NOMO-1 (cell line): ENCODE data around the gene REEP3.
"Not testable (repeated sequence)": the region's sequence is repeated elsewhere in the genome, so short reads cannot be mapped to it uniquely, and the experiment has no call there.

Experiments used
- DNase-seq, 2 experiments: peaks; one replicate each; lab custom pipeline; 2025; ENCODE audit not compliant: unreplicated experiment in 2 of 2; lab: John Stamatoyannopoulos, UW

Gene REEP3

GRCh38 chr10:63657761-63658160 lies 136.6 kb downstream of the REEP3 start:
- DNase-seq, result no peak

DNA sequence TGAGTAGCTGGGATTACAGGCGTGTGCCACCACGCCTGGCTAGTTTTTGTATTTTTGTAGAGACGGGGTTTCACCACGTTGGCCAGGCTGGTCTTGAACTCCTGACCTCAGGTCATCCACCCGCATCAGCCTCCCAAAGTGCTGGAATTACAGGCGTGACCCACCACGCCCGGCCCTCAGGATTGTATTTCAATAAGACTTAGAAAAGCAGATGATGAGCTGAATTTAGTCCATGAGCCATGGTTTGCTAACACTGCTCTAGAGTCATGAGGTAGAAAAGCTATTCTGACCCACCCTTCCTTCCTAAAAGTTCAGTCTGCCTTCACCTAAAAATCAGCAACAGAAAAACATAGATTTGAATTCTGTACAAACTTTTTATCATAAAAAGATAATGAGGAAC lies 139.7 kb downstream of the REEP3 start:
- DNase-seq, result not testable (repeated sequence)

- DNase-seq, result no peak
These were observed 140.1 kb downstream of the REEP3 start for GRCh38 chr10:63661347-63661746.

DNA sequence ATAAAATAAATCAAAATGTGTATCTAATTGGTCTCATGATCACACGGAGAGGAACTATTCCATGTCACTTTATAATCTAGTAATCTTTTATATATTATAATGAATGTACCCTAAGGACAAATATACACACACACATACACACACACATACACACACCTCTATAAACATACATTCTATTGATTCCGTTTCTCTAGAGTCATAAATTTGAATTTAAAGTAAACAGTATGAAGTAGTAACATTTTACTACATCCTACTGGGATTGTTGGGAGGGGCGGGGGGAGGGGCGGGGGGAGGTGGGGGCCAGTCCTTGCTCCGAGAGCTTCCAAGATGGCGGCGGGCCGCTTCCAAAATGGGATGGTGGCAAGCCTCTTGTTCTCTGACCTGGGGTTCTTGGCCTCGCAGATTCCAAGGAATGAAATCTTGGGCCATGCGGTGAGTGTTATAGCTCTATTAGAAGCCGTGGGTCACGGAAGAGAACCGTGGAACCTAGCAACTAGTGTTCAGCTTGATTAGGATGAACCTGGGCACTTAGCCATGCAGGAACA lies 143.2 kb downstream of the REEP3 start:
- DNase-seq, result no peak

DNA sequence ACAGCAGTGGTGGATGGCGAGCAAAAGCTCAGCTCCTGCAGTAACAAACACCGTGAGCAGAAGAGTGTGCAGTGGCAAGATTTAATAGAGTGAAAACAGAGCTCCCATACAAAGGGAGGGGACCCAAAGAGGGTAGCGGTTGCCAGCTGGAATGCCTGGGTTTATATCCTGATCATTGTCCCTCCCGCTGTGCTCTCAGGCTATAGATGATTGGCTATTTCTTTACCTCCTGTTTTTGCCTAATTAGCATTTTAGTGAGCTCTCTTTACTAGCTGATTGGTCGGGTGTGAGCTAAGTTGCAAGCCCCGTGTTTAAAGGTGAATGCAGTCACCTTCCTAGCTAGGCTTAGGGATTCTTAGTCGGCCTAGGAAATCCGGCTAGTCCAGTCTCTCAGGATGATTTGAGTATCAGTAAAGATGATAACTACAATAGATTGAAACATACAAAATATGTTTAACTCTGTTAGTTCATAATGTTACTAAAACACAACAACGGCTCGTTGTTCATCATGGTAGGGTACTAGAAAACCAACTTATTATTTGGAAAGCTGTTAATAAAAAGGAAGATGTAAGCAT lies 143.9 kb downstream of the REEP3 start:
- not testable (repeated sequence) for DNase-seq

DNA sequence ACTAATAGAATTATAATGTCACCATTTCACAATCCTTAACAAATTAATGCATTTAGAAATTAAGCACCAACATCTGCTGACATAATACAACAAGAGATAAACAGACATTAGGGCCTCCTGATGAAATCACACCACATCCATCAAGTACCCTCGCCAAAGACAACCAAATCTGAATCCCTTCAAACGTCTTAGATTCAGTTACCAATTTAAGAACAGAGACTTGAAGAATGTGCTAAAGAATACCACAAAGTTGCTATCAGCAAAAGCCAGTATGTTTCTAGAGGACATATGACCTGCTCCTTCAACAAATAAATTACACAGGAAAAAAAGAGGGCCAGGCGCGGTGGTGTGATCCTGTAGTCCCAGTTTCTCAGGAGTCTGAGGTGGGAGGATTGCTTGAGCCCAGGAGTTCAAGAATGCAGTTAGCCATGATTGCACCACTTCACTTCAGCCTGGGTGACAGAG lies 144.5 kb downstream of the REEP3 start:
- DNase-seq, result no peak

GRCh38 chr10:63666836-63667383 lies 145.7 kb downstream of the REEP3 start:
- DNase-seq, result no peak

DNA sequence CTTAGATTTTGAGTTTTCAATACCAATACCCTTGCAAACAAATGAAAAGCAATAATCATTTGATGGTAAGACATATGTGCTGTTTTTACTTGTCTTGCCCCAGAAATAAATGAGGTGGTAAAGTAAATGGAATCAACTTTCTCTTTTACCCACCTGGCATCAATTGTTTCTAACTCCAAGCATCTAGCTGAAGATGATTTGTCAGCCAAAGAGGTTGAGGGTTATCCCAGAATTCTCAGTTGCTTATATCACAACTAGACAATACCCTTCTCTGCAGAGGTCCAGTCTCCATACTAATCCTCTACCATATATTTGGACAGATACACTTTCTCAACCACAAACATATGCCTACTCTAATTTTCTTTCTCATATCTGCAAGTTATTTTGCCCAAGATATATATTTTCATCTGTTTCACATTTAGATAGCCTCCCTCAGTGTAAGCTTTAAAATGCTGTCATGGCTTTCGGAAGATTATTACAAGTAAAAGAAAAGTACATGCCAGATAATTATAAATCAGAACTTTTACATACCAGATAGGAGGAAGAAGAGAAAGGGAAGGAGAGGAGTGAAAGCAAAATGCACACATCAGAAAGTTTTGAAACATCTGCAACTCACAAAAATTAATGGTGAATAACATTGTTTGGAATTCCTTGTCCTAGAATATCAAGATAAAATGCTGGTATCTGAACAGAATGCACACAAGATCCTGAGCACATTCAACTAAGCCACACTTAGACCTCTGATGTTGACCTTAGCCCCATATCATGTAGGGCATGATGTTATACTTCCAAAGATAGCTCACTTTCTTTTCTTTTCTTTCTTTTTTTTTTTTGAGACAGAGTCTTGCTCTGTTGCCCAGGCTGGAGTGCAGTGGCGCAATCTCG lies 146.6 kb downstream of the REEP3 start:
- DNase-seq, result no peak

- no peak for DNase-seq
These were observed 149.2 kb downstream of the REEP3 start for GRCh38 chr10:63670291-63670898.

DNA sequence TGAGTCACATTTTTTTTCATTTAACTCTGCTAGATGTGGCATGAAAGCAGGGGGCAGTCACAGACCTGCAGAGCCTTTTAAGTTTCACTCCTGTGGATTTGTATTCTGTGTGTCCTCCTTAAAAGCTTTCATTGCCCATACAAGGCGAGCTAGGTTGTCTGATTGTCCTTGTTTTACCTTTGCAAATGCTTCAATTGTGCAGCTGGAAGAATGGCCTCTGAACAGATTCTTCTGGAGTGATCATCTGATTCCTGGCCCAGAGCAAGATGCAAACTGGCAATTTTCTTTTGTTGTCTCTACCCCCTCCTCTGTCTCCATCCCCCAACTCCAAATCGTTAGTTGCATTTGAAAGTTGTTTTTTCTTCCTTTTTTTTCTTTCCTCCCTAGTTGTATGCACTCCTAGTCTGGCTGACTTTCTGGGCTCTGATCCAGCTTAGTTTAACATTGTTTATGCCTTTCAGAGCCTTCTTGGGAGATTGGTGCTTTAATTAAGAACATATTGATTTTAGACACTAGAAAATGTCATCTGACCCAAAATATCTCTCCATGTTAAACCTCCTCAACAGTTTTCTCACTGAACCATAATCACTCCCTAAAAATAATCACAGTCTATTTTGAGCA lies 150.2 kb downstream of the REEP3 start:
- no peak for DNase-seq

DNA sequence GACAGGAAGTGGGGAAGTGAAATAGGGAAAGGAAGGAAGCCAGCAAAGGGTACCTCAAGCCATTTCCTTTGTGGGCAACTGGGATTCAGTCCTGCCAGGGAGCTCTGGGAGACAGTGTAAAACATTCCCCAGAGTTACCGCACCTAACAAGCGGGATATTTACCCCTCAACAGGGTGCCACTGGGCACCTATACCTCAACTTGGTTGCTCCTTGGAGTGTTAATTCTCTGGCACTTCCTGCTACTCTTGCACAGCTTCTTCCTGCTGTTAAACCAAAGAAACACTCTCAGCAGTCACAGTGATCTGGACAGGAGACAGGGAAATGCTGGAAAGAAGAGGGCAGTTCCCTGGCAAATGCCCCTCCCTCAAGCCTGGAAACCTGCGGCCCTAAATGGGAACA lies 151.3 kb downstream of the REEP3 start:
- DNase-seq, result no peak

DNA sequence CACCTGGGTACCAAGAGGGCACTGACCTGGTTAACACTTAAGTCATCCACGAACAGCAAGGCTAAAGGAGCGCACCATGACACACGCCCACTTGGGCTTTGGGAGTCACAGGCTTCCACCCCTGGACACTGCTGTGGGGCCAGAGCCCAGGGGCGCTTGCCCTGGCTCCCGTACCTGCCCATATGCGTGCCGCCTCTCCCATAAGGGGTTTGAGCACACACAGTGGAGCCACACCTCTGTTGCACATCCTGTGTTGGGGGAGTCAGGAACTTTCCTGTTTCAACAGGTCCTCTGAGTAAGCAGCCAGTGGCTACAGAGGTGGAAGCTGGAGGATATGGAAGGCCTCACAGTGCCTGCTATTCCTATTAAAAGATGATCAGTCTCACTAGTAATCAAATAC lies 152.0 kb downstream of the REEP3 start:
- DNase-seq, result no peak

GRCh38 chr10:63673846-63674245 lies 152.6 kb downstream of the REEP3 start:
- no peak for DNase-seq
